D721Med (cell line): ENCODE results near the gene UCN3.

Experiments used
- DNase-seq: peaks from one replicate; pipeline ENCODE4 v3.0.0; 2011; ENCODE audit warnings: low spot score; ENCODE audit not compliant: insufficient read length
- FAIRE-seq: peaks from 2 replicates; lab custom pipeline; 2011; peaks lifted over from hg19 to GRCh38; lab: Jason Lieb, UNC
- CTCF ChIP-seq: IDR thresholded peaks from 2 replicates; pipeline ENCODE4 v1.5.1; 2012; ENCODE audit warnings: mild to moderate bottlenecking, control low read depth; ENCODE audit not compliant: insufficient read depth; ENCODE audit errors: missing control alignments

The UCN3 gene

DNA sequence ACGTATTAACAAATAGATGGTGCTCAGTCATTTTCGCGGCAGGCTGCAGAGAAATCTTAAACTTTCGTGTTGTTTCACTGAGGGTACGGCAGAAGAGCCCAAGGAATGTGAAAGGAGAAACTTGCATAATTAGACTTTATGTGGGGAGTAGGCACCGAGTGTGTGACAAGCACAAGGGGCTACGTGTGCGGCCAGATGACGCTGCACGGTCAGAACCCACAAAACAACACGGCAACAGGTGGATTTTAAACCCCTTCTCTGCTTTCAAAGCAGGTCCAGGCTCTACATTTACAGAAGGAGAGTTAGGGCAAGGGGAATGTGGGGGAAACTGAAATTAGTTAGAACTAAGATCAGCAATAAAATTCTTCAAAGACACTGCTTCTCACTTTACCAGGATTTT lies 392 bp upstream of the UCN3 start:
- no peak for FAIRE-seq
- no peak for TF ChIP-seq CTCF
- no peak for DNase-seq

- FAIRE-seq (no peak), DNase-seq (no peak)
- no peak for TF ChIP-seq CTCF
Measured at GRCh38 chr10:5365928-5366327, 1.2 kb downstream of the UCN3 start.

- DNase-seq (no peak), FAIRE-seq (no peak)
- TF ChIP-seq CTCF, result no peak
Measured at GRCh38 chr10:5369362-5370158, 4.8 kb downstream of the UCN3 start.

GRCh38 chr10:5370493-5371352 lies 6.0 kb downstream of the UCN3 start:
- TF ChIP-seq CTCF, result no peak
- no peak for FAIRE-seq
- DNase-seq, result no peak

GRCh38 chr10:5373307-5373706 lies 8.5 kb downstream of the UCN3 start:
- no peak for FAIRE-seq

GRCh38 chr10:5373891-5374611 lies 9.3 kb downstream of the UCN3 start:
- no peak for TF ChIP-seq CTCF
- DNase-seq (no peak), FAIRE-seq (no peak)

More at GRCh38 chr10:5373307-5373706, 8.5 kb downstream of the UCN3 start:
- DNase-seq, result no peak
- TF ChIP-seq CTCF, result no peak
